Effector memory CD4-positive, alpha-beta T cell (primary cell): ENCODE measurements around the gene SLC52A3.

Experiments used
- DNase-seq, 3 donors: peaks; one replicate each; pipeline ENCODE4 v3.0.0-alpha.2; 2020
- H3K27ac ChIP-seq: 2 replicates; pipeline ENCODE4 v1.7.0; 2013; ENCODE audit warnings: mild to moderate bottlenecking, low read length, moderate library complexity; ENCODE audit not compliant: insufficient read depth, poor library complexity, severe bottlenecking
- H3K27me3 ChIP-seq: replicated peaks from 2 replicates; pipeline ENCODE4 v1.7.0; 2013; ENCODE audit warnings: mild to moderate bottlenecking, low read length; ENCODE audit not compliant: insufficient read depth, control insufficient read depth, poor library complexity, severe bottlenecking
- H3K36me3 ChIP-seq: 2 replicates; pipeline ENCODE4 v1.7.0; 2013; ENCODE audit warnings: mild to moderate bottlenecking, low read length, moderate library complexity; ENCODE audit not compliant: control insufficient read depth, insufficient read depth
- H3K4me1 ChIP-seq: 2 replicates; pipeline ENCODE4 v1.7.0; 2013; ENCODE audit warnings: low read length, mild to moderate bottlenecking; ENCODE audit not compliant: control insufficient read depth, insufficient read depth, poor library complexity, severe bottlenecking
- H3K4me3 ChIP-seq: 2 replicates; pipeline ENCODE4 v1.7.0; 2013; ENCODE audit warnings: low read length, low read depth, mild to moderate bottlenecking; ENCODE audit not compliant: insufficient read depth, poor library complexity, severe bottlenecking
- H3K9me3 ChIP-seq: 2 replicates; pipeline ENCODE4 v1.7.0; 2013; ENCODE audit warnings: mild to moderate bottlenecking, low read length, moderate library complexity; ENCODE audit not compliant: control insufficient read depth

The SLC52A3 gene

DNA sequence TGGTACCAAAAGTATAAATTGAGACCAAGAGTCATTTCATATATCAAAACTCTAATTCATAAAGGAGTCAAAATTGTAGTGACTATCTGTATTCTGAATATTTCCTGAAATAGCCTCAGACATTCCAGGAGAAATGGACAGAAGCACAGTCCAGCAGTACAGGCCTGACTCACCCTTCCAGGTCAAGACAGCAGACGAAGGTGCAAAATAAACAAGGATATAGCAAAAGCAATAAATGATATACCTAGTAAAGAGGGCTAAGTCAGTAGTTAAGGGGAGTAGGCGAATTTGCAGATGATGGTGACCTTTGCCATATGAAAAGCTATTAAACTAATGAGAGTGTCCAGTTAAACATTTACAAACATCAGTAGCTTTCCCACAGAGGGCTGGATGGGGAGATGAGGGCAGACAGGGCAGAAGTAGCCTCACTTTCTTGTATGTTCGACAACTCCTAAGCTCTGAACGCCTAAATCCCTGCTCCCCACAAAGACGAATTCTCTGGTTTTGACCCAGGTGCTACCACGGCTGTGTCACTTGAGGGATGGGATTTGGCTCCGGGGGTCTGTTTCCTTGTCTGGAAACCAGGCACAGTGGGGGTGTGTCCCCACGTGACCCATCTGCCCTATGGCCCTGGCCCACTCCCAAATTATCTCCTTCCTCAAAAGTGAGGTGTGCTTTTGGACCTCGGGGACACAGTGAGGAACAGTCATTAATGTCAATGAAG, 3.6 kb upstream of the SLC52A3 start:
- H3K4me3 ChIP-seq, result no peak overlapping the region
- no peaks in the 10 kb centered on the region for H3K27me3 ChIP-seq
- H3K4me1 ChIP-seq, result no peaks in the 10 kb centered on the region
- H3K36me3 ChIP-seq, result no peaks in the 10 kb centered on the region
- no peaks in the 10 kb centered on the region for H3K9me3 ChIP-seq
- H3K27ac ChIP-seq, result no peak overlapping the region
- no peak for DNase-seq

DNA sequence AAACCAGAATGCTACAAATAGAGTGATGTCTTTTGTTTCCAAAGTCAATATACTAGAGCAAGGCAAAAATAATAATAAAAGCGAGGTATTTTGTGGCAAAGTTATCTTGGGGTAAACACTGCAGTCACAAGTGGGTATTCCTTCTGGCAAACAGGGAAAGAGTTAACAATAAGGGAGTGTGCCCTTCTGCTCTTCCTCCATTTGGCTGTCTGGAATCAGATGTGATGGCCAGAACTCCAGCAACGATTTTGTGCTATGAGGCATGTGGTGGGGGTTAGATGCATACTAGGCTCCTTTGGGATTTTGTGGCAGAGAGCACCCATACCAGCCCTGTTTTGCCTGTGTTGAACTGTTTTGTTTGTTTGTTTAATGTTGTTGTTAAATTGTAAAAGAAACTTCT, 2.4 kb upstream of the SLC52A3 start:
- no peak for DNase-seq
- Histone ChIP-seq H3K27me3 (no peaks in the 10 kb centered on the region), H3K9me3 (no peaks in the 10 kb centered on the region), H3K4me1 (no peaks in the 10 kb centered on the region), H3K36me3 (no peaks in the 10 kb centered on the region), H3K4me3 (no peak overlapping the region), H3K27ac (no peak overlapping the region)

DNA sequence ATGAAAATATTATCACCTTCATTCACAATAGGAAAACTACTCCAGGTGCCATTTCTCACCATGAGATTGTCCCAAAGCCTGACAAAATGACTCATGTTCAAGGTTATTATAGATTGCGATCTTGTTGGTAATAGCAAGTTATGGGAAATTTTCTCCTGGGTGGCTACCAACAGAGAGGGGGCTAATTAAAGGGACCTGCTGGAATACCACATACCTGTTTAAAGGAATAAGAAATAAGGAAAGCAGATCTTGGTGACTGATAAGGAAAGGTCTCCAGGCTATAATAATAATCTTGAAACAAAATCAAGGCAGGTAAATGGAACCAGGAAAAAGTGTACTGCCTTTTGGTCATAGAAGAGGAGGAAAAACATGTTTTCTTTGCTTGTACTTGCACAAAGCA, 1.4 kb downstream of the SLC52A3 start:
- H3K36me3 ChIP-seq, result no peaks in the 10 kb centered on the region
- no peaks in the 10 kb centered on the region for H3K9me3 ChIP-seq
- no peak overlapping the region for H3K4me3 ChIP-seq
- no peak for DNase-seq
- H3K27me3 ChIP-seq, result no peaks in the 10 kb centered on the region
- no peak overlapping the region for H3K27ac ChIP-seq
- no peaks in the 10 kb centered on the region for H3K4me1 ChIP-seq

- no peak for DNase-seq
- H3K9me3 ChIP-seq, result no peaks in the 10 kb centered on the region
- H3K27me3 ChIP-seq, result no peaks in the 10 kb centered on the region
- H3K36me3 ChIP-seq, result no peaks in the 10 kb centered on the region
- H3K4me3 ChIP-seq, result no peak overlapping the region
- H3K4me1 ChIP-seq, result no peaks in the 10 kb centered on the region
- H3K27ac ChIP-seq, result no peak overlapping the region
These were observed 4.0 kb downstream of the SLC52A3 start for GRCh38 chr20:764255-764654.

DNA sequence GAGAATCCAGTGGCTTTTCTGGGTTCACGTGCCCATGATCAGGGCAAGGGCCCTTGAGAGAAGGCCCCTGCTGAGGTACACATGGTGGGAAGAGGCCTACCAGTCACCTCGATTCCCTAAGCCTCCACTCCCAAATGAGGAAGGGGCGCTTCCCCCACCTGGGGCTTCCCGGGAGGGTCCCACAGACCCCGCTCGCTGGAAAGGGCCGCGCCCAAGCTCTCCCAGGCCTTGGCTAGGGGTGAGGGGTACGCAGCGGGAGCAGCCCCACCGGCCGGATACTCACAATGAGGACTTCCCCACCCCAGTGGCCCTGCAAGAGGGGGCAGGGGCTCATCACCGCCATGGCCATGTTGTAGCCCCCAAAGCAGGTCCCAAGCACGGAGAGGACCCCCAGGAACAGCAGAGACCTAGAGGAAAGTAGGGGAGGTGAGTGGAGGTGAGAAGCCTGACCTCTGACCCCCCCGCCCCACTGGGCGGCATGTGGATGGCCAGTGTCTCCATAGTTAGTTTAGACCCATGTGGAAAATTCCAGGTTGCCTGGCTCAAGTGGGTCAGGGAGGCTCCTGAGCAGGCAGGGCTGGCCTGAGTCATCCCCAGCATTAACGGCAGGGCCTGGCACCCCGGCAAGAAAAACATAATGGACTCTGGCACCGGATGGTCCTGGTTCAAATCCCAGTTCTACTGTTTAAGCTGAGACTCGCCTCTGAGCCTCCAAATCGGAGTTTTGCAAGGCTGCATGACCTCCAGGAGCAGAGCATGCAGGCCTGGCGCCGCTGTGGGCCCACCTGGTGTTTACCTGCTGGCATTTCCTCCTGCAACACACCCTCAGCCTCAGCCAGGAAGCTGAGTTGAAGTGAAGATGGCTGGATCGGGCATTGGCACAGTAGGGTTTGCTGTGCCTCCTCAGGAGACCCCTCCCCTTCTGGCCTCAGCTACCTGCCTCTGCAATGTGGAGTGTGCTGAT, 6.6 kb downstream of the SLC52A3 start:
- no peaks in the 10 kb centered on the region for H3K27me3 ChIP-seq
- no peak for DNase-seq
- no peak overlapping the region for H3K27ac ChIP-seq
- H3K4me1 ChIP-seq, result no peaks in the 10 kb centered on the region
- H3K36me3 ChIP-seq, result no peaks in the 10 kb centered on the region
- no peaks in the 10 kb centered on the region for H3K9me3 ChIP-seq
- H3K4me3 ChIP-seq, result no peak overlapping the region

DNA sequence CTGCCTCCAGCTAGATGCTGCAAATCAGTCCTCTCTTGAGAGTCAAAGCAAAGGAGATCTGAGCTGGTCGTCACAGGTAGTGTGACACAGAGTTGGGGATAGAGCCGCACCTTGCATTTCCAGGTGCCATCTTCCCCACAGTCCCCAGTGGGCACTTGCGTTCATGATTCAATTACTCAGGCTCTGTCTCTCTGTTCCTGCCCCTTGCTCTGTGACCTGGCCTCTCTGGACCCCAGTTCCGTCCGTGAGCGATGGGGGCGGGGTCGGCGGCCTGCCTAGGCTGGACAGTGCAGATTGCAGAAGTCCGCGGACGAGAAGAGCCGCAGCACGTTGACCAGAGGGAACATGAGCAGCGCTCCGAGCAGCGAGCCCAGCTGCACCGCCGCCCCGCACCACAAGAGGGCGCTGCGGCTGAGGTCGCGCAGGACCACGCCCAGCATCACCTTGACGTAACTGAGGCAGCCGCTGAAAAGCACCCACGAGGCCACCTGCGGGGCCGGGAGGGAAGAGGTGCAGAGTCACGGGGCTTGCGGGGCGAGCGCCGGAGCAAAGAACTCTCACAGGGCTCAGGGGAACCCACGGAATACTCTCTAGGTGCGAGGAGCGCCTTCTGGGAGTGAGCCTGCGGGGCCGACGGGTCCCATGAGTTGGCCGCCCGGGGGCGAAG, 7.4 kb downstream of the SLC52A3 start:
- no peak overlapping the region for H3K27ac ChIP-seq
- H3K36me3 ChIP-seq, result no peaks in the 10 kb centered on the region
- no peak overlapping the region for H3K4me3 ChIP-seq
- no peaks in the 10 kb centered on the region for H3K9me3 ChIP-seq
- no peaks in the 10 kb centered on the region for H3K27me3 ChIP-seq
- DNase-seq, result no peak
- no peaks in the 10 kb centered on the region for H3K4me1 ChIP-seq

DNA sequence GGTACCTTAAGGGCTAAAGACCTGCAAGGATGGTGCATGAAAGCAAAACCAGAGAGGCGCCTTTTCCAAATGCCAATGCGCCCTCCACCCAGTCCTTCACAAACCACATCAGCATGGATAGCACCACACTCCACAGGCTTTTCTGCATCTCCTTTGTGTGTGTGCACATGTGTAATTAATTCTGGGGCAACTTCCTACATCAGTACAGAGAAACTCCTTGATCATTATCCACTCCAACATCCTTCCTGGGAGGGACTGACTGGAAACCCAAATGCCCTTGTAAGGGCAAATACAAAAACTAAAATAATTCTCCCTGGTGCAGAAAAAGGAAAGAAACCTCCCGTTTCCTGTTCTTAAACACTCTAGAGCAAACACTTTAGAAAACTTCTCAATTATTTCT, 10.8 kb downstream of the SLC52A3 start:
- no peak for DNase-seq
- no peaks in the 10 kb centered on the region for H3K4me1 ChIP-seq
- no peaks in the 10 kb centered on the region for H3K36me3 ChIP-seq
- H3K9me3 ChIP-seq, result no peaks in the 10 kb centered on the region
- no peak overlapping the region for H3K4me3 ChIP-seq
- H3K27ac ChIP-seq, result no peak overlapping the region
- H3K27me3 ChIP-seq, result no peaks in the 10 kb centered on the region

DNA sequence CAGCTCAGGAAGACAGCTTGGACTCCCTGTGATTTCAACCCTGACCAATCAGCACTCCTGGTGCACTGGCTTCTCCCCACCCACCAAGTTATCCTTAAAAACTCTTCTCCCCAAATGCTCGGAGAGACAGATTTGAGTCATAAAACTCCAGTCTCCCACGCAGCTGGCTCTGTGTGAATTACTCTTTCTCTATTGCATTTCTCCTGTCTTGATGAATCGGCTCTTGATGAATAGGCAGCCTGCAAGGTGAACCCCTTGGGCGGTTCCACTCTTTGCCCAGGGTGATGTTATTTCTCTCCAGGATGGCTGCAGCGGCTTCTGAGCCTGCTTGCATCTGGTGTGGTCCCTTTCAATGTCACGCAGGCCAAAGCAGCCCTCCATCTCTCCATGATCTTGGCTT, 12.4 kb downstream of the SLC52A3 start:
- H3K36me3 ChIP-seq, result no peaks in the 10 kb centered on the region
- H3K9me3 ChIP-seq, result no peaks in the 10 kb centered on the region
- H3K27ac ChIP-seq, result no peak overlapping the region
- H3K4me1 ChIP-seq, result no peaks in the 10 kb centered on the region
- no peak overlapping the region for H3K4me3 ChIP-seq
- DNase-seq, result no peak
- H3K27me3 ChIP-seq, result no peaks in the 10 kb centered on the region

GRCh38 chr20:754904-755303, 13.4 kb downstream of the SLC52A3 start:
- Histone ChIP-seq H3K27ac (no peak overlapping the region), H3K36me3 (no peaks in the 10 kb centered on the region)
- no peak for DNase-seq

More at GRCh38 chr20:754904-755303, 13.4 kb downstream of the SLC52A3 start:
- Histone ChIP-seq H3K4me1 (no peaks in the 10 kb centered on the region), H3K27me3 (no peaks in the 10 kb centered on the region), H3K4me3 (no peak overlapping the region), H3K9me3 (no peaks in the 10 kb centered on the region)
